HG03378 (cell line): ENCODE data around the gene CCDC141.

ENCODE experiments used
- ATAC-seq: cut with Tn5 transposase; IDR thresholded peaks from one replicate; pipeline ENCODE4 v1.9.1; 2021; ENCODE audit warnings: mild to moderate bottlenecking, moderate library complexity; ENCODE audit not compliant: unreplicated experiment

Gene CCDC141

GRCh38 chr2:178874529-178875240, 175.3 kb downstream of the CCDC141 start:
- no peak for ATAC-seq

DNA sequence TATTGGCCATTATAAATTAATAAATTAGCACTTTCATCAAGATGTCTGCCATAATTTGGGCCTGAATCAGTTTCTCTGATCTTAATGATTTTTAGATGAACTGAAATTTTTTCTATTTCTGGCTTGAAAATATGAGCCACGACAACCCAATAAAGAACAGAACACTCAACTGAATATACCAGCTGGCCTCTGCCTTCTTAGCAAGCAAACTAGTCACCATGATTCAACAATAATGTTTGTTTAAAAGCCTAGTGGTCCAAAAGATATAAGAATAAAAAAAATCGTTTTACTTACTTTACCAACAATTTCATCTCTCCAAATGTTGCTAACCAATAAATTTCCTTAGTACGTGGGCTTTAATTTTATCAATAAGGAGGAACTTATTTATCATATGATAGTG, 176.0 kb downstream of the CCDC141 start:
- ATAC-seq, result no peak

GRCh38 chr2:178871536-178871935, 178.4 kb downstream of the CCDC141 start:
- ATAC-seq, result no peak

- ATAC-seq, result no peak
These were observed 179.2 kb downstream of the CCDC141 start for GRCh38 chr2:178870703-178871102.

DNA sequence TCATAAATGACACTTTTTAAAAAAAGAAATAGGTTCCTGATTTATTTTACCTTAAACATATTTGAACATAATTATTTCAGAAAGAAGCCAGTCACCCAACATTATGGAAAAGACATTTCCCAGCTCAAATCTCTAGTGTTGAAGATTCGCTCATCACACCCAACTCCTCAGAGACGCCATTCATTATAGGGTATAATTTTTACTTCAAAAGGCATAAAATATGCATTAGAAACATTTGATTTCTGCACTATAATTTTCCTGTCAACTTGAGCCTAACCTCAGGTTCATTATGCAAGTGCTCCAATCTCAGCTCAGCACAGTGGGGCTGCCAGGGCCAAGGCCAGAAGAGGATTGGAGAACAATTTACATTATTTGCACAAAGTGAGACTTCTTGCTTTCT, 183.9 kb downstream of the CCDC141 start:
- no peak for ATAC-seq

GRCh38 chr2:178865146-178865936, 184.6 kb downstream of the CCDC141 start:
- no peak for ATAC-seq

- ATAC-seq, result no peak
These were observed 185.9 kb downstream of the CCDC141 start for GRCh38 chr2:178863856-178864620.

DNA sequence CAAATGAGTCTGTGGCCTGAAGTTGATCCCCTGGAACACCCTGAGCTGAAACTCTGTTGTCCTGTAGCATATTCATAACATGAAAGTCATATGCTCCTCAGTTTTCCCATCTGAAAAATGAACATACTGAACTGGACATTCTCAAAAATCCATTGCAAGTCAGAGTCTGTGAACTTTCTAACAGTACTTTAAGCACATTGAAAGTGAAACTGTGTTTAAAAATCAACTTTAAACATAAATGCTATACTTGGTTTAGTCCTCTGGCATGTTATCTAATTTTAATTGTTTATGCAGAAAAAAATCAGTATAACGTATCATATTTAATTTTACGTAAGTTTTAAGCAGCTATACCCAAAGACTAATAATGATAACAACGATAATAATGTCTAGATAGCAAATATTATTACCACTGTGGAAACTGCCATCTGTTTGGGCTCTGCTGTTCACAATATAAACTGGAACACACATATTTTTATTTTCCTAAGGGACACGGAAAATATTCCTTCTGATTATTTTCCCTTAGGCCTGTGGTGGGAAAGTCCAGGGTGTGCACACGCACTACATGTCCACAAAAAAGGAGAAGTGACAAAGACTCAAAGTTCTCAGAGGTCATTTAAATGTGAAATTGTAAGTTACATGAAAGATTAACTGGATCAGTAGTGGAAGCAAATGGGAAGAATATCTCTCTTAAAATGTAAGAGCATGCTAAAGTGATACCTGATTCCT, 186.6 kb downstream of the CCDC141 start:
- ATAC-seq, result no peak

DNA sequence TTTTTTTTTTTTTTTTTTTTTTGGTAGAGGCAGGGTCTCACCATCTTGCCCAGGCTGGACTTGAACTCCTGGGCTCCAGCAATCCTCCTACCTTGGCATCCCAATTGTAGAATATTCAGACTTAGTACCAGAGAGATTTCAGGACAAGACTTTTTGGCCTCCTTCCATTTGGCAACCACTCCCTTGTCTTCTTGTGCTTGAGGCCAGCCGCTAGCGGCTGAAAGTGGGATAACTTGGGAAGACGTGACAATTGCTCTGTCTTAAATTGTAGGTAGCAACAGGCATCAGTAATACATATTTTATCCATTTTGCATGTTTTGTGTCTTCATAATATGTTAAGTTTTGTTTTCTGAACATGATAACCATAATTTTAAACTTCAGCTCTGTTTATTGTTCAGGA, 189.4 kb downstream of the CCDC141 start:
- ATAC-seq, result no peak

DNA sequence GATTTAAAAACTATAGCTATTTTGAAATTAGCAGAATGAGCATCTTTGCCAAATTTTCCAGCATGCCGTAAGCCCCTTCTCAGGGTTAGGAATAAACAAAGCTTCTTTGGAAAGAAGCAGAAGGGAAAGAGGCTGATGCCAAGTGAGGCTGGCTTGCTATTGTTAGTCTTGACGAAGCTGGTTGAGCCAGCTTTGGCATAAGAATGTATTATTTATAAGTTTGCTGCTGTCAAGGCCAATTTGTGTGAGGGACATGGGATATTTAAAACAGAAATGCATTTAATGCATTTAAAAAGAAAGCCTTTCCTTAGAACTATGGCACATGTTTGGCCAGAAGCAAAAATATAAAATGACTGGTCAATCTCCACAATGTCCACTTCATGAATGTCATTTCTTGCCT, 190.2 kb downstream of the CCDC141 start:
- no peak for ATAC-seq

GRCh38 chr2:178858896-178859625, 190.9 kb downstream of the CCDC141 start:
- no peak for ATAC-seq

GRCh38 chr2:178855151-178855550, 194.8 kb downstream of the CCDC141 start:
- ATAC-seq, result no peak

GRCh38 chr2:178848335-178848734, 201.6 kb downstream of the CCDC141 start:
- ATAC-seq, result no peak

- ATAC-seq, result no peak
These were observed 203.5 kb downstream of the CCDC141 start for GRCh38 chr2:178846458-178846802.

DNA sequence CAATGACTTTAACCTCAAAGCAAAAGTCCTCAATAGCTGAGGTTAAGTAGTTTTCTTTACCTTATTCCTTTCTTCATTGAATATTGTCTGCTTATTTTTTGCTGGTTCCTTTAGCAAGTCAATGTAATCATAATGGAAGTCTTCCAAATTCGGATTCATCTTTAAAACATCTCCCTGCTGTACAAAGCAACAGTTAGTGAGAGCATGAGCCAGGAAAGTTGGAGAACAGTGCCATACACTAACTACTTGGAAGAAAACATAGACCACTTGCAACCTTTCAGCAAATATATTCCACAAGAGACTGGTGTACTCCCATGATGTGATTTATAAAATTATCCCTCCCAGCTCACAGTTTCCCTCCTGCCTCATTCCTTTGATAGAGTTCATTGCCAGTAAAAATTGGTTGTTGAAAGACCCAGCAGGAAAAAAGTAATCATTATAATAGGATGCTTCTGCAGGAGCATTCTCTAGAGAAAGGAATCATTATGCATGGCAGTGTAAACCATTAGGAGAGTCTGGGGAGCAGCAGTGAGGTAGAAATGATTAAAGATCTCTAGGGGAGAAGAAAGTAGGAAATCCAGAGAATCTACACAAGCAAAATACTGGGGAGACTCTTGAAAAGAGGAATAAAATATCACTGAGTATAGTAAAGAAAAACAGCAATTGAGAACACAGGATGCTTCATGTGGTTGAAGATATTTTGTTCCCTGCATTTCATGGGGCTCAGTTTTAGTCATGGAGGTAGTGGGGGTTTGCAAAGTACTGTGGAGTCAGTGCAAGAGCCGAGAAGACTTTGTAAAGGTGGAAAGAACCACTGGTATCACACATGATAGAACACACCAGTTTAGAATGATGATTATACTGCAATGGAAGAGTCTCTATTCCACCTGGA, 204.1 kb downstream of the CCDC141 start:
- ATAC-seq, result no peak

- ATAC-seq, result no peak
These were observed 205.2 kb downstream of the CCDC141 start for GRCh38 chr2:178844701-178845100.

- ATAC-seq, result no peak
These were observed 205.7 kb downstream of the CCDC141 start for GRCh38 chr2:178844269-178844668.

DNA sequence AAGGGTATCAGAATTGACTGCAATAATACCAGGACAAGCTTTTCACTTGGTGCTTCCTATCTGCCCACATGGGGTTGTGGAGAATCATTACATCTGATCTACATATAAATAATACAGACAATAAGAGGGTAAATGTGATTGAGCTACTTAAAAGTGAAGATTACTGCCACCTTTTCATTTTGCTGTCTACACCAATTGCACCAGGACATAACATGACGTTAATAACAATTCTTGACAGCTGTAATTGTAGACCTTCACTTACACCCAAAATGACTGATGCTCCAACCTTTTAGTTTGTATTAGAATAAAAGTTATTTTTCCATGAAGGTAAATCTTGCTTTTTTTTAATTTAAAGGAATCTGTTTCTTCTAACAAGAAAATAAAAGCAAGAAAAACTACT, 206.2 kb downstream of the CCDC141 start:
- no peak for ATAC-seq

- no peak for ATAC-seq
These were observed 213.1 kb downstream of the CCDC141 start for GRCh38 chr2:178836807-178837206.
